ENCODE measurements around the gene MTR. TPM values are rescaled to one million over a fixed set of nuclear protein-coding genes. Genes with fewer than 3 reads are reported as not detected.

MTR gene
- total and polyA plus RNA-seq, 9 of the 15 experiments (the other 6 are each of a cell fraction or from before 2014, with no cell fraction given) = 3.4 to 44.3 (median 20.3) TPM

GRCh38 chr1:236762410-236762809 lies 32.7 kb upstream of the MTR start (continued):
- TF ChIP-seq MLX (CRISPR knock-in tag; conservative IDR thresholded peaks at IDR 0.05) = no peak
- peak; percentile 61 for TF ChIP-seq ELF1 (tag; IDR thresholded peaks at IDR 0.05)
- TF ChIP-seq SIX5 (IDR thresholded peaks at IDR 0.05; ENCODE audit: borderline replicate concordance in 1 of 2, insufficient read depth in 1 of 2, low read depth in 1 of 2, low read length in 2 of 2) = no peak
- no peak for TF ChIP-seq SIN3A (IDR thresholded peaks at IDR 0.05; ENCODE audit: borderline replicate concordance in 2 of 2, control insufficient read depth in 1 of 2, low read depth in 2 of 2, low read length in 2 of 2)
- no peak for TF ChIP-seq ZNF639 (CRISPR knock-in tag; conservative IDR thresholded peaks at IDR 0.05 in 1 of 2, IDR thresholded peaks at IDR 0.05 in 1 of 2)
- no peak for TF ChIP-seq USF1 (CRISPR knock-in tag; IDR thresholded peaks at IDR 0.05)
- TF ChIP-seq BRD9 (IDR thresholded peaks at IDR 0.05; ENCODE audit: low read depth, partially characterized antibody) = no peak
- no peak for TF ChIP-seq ZNF3 (CRISPR knock-in tag; IDR thresholded peaks at IDR 0.05)
- TF ChIP-seq PCBP1 (IDR thresholded peaks at IDR 0.05; ENCODE audit: low read depth, low read length, poor library complexity, severe bottlenecking) = no peak
- TF ChIP-seq MEIS2 (IDR thresholded peaks at IDR 0.05; ENCODE audit: partially characterized antibody) = peak; percentile 67
- TF ChIP-seq ATF7 (IDR thresholded peaks at IDR 0.05) = peak; percentile 37; the same call in 1 of the 2 replicates
- no peak for TF ChIP-seq DNMT1 (IDR thresholded peaks at IDR 0.05)
- no peak for TF ChIP-seq PCBP2 (IDR thresholded peaks at IDR 0.05; ENCODE audit: low read depth, low read length, poor library complexity, severe bottlenecking)
- TF ChIP-seq TARDBP (IDR thresholded peaks at IDR 0.05) = no peak
- TF ChIP-seq FOXA1 (IDR thresholded peaks at IDR 0.05; ENCODE audit: borderline replicate concordance) = no peak
- no peak for TF ChIP-seq GTF2F1 (IDR thresholded peaks at IDR 0.05; ENCODE audit: low read depth, low read length)
- no peak for TF ChIP-seq STAT6 (CRISPR knock-in tag; IDR thresholded peaks at IDR 0.05)
- TF ChIP-seq KAT2B (IDR thresholded peaks at IDR 0.05; ENCODE audit: low read depth, low read length) = no peak
- TF ChIP-seq NRF1 (conservative IDR thresholded peaks at IDR 0.05 in 1 of 2, IDR thresholded peaks at IDR 0.05 in 1 of 2) = no peak
- 0 out of 2 replicates have a peak, but pooled peaks have one; percentile 6 for TF ChIP-seq PKNOX1 (IDR thresholded peaks at IDR 0.05)
- TF ChIP-seq HNRNPK (IDR thresholded peaks at IDR 0.05; ENCODE audit: low read depth, low read length, poor library complexity, severe bottlenecking) = no peak

Data from K562 (cell line).